ENCODE measurements around the gene USP2.

GRCh38 chr11:119314726-119315125 is 66.8 kb downstream of the USP2 start:
- TF ChIP-seq CTCF (IDR thresholded peaks at IDR 0.05; ENCODE audit: borderline replicate concordance, extremely low read depth, low read length, poor library complexity, severe bottlenecking): no peak
- no peak for TF ChIP-seq EZH2 (IDR thresholded peaks at IDR 0.05; ENCODE audit: borderline replicate concordance, low read depth, low read length, severe bottlenecking)
